Fibroblast of skin of left biceps (primary cell): ENCODE measurements around the gene MTFR1L.

Experiments used
- DNase-seq, 2 experiments: peaks; one replicate each; pipeline ENCODE4 v3.0.0-alpha.2; 2013; ENCODE audit warnings: low read depth in 2 of 2

MTFR1L gene

DNA sequence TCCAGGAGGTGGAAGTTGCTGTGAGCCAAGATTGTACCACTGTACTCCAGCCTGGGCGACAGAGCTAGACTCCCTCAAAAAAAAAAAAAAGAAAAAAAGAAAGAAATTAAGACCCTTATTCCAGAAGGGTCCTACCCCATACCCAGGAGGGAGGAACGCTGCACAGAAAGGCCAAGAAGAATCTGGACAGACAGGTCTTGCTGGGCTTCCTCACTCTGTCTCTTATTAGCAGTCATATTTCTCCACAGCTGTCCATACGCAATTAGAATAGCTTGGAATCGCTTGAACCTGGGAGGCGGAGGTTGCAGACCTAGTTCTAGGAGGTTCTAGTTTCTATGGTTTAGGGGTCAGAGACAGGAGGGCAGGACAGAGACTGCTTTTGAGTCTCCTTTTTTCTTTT lies 58.9 kb downstream of the MTFR1L start:
- no peak for DNase-seq

- no peak for DNase-seq
Observed at GRCh38 chr1:25879675-25880074, 59.9 kb downstream of the MTFR1L start.

DNA sequence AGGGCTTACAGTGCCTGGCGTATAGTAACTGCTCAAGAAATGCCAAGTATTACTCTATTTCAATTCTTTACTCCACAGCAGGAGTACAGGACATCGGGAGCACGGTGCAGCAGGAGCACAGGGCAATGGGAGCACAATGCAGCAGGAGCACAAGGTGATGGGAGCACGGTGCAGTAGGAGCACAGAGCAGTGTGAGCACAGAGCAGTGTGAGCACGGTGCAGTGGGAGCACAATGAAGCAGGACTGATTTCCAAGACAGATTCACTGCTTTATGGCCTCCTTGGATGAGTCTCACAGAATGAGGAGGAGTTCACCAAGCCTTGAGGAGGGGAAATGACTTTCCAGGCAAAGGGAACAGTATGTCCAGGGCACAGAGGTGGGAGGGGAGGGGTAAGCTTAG lies 60.8 kb downstream of the MTFR1L start:
- no peak for DNase-seq

DNA sequence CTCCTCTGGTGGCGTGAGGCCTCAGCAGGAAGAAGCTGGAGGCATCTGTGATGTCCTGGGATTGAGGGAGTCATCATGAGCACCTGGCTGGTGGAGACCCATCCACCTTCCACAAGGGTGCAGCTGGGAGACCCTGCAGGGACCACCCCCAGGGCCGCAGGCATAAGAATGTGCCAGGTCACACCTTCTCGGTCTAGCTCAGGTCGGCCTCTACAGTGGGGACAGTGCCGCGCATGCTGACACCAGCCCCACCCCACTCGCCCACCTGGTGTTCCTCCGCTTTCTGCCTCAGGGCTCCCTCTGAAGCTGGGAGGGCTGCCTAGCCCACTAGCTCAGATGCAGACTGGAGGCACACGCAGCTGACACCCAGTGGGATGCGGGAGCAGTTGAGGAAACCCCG lies 61.5 kb downstream of the MTFR1L start:
- no peak for DNase-seq
